Loucy (cell line): Measurements from ENCODE around the gene TRAPPC3L.

Experiments used
- H2AFZ ChIP-seq: fragments of 200-600 bp; sonication (generic); 2 replicates; pipeline ENCODE4 v1.6.0; 2016; ENCODE audit warnings: antibody characterized with exemption, mild to moderate bottlenecking, low read length, moderate library complexity
- H3F3A ChIP-seq: fragments of 200-600 bp; 2 replicates; pipeline ENCODE4 v1.6.0; 2016; ENCODE audit warnings: antibody characterized with exemption, low read depth, mild to moderate bottlenecking
- H3K27me3 ChIP-seq: fragments of 200-600 bp; sonication (generic); 2 replicates; pipeline ENCODE4 v1.6.1; 2014; ENCODE audit warnings: low read length, mild to moderate bottlenecking; ENCODE audit not compliant: insufficient read depth, poor library complexity, severe bottlenecking
- H3K36me3 ChIP-seq: fragments of 200-600 bp; sonication (generic); 2 replicates; pipeline ENCODE4 v1.6.1; 2016; ENCODE audit warnings: low read length; ENCODE audit not compliant: insufficient read depth
- H3K4me1 ChIP-seq: fragments of 200-600 bp; sonication (generic); 2 replicates; pipeline ENCODE4 v1.5.1; 2014; ENCODE audit warnings: low read length, mild to moderate bottlenecking; ENCODE audit not compliant: insufficient read depth, poor library complexity, severe bottlenecking
- H3K4me2 ChIP-seq: fragments of 200-600 bp; sonication (generic); 2 replicates; pipeline ENCODE4 v1.6.0; 2014; ENCODE audit warnings: antibody characterized with exemption, low read length, low read depth, mild to moderate bottlenecking; ENCODE audit not compliant: poor library complexity, severe bottlenecking
- H3K4me3 ChIP-seq: fragments of 200-600 bp; sonication (generic); 2 replicates; pipeline ENCODE4 v1.5.1; 2014; ENCODE audit warnings: low read length, mild to moderate bottlenecking, mixed read lengths; ENCODE audit not compliant: poor library complexity, severe bottlenecking
- H3K79me2 ChIP-seq: fragments of 200-600 bp; sonication (generic); 2 replicates; pipeline ENCODE4 v1.6.1; 2014; ENCODE audit warnings: low read length; ENCODE audit not compliant: insufficient read depth
- H3K9ac ChIP-seq: fragments of 200-600 bp; sonication (generic); 2 replicates; pipeline ENCODE4 v1.6.0; 2014; ENCODE audit warnings: mild to moderate bottlenecking, low read depth, low read length, moderate library complexity; ENCODE audit not compliant: poor library complexity, severe bottlenecking
- H3K9me2 ChIP-seq: fragments of 200-600 bp; sonication (generic); replicated peaks from 2 replicates; pipeline ENCODE4 v1.6.1; 2016; ENCODE audit warnings: low read depth, low read length, mixed read lengths
- H3K9me3 ChIP-seq: fragments of 200-600 bp; sonication (generic); 2 replicates; pipeline ENCODE4 v1.6.1; 2014; ENCODE audit warnings: mild to moderate bottlenecking, antibody characterized with exemption, low read length, low read depth; ENCODE audit not compliant: insufficient read depth
- H4K20me1 ChIP-seq: fragments of 200-600 bp; sonication (generic); 2 replicates; pipeline ENCODE4 v1.6.0; 2014; ENCODE audit warnings: antibody characterized with exemption, low read length, mild to moderate bottlenecking; ENCODE audit not compliant: insufficient read depth, poor library complexity, severe bottlenecking
- EZH2phosphoT487 ChIP-seq: fragments of 200-600 bp; IDR thresholded peaks from 2 replicates; pipeline ENCODE4 v1.6.1; 2018; ENCODE audit warnings: antibody characterized with exemption, mild to moderate bottlenecking, moderate library complexity, borderline replicate concordance
- TF ChIP-seq, protein P1 (sequence below): fragments of 200-600 bp; sonication (generic); conservative IDR thresholded peaks from 2 replicates; pipeline ENCODE4 v1.5.1; 2014; ENCODE audit warnings: mild to moderate bottlenecking, antibody characterized with exemption, low read length

The TRAPPC3L gene

DNA sequence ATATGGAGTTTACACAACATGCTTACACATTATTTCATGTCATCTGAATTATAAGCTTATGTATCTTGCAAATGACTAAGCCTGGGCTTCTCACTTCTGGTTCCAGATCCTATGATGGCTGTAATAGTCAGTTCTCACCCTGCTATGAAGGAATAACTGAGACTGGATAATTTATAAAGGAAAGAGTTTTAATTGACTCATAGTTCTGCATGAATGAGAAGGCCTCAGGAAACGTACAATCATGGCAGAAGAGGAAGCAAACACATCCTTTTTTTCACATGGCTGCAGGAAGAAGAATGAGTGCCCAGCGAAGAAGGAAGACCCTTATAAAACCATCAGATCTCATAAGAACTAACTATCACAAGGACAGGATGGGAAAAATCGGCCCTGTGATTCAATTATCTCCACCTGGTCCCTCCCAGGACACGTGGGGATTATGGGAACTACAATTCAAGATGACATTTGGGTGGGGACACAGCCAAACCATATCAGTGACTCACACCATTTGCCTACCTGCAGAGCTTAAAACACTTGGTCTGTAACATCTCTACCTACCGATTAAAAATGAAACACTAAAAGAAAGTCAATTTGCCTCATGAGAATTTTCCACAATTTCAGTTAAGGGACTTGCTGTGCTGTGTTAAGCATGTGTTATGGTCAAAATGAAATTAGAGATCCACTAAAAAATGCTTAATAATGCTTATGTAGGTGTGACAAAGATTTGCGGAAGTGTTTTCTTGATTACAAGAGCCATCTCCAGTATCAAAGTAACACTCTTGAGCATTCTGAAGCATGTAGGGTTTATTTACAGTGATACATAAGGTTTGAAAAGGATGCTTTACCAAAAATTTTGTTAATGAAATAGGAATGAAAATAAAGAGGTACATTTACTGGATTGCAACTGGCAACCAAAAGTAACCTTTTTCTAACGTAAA lies 23.6 kb upstream of the TRAPPC3L start:
- H3K9me2 ChIP-seq: no peaks in the 10 kb centered on the region
- peaks cover 19% of the 10 kb centered on the region for H4K20me1 ChIP-seq
- peak overlapping the region; percentile 81 for H3K4me2 ChIP-seq
- H3K9ac ChIP-seq: peak overlapping the region; percentile 89
- H2AFZ ChIP-seq: no peak overlapping the region
- peaks cover 34% of the 10 kb centered on the region for H3K4me1 ChIP-seq
- no peaks in the 10 kb centered on the region for H3K27me3 ChIP-seq
- peaks cover 36% of the 10 kb centered on the region for H3K79me2 ChIP-seq
- no peaks in the 10 kb centered on the region for H3F3A ChIP-seq
- H3K36me3 ChIP-seq: no peaks in the 10 kb centered on the region
- no peak overlapping the region for H3K4me3 ChIP-seq
- no peaks in the 10 kb centered on the region for H3K9me3 ChIP-seq
- TF ChIP-seq, protein P1, sequence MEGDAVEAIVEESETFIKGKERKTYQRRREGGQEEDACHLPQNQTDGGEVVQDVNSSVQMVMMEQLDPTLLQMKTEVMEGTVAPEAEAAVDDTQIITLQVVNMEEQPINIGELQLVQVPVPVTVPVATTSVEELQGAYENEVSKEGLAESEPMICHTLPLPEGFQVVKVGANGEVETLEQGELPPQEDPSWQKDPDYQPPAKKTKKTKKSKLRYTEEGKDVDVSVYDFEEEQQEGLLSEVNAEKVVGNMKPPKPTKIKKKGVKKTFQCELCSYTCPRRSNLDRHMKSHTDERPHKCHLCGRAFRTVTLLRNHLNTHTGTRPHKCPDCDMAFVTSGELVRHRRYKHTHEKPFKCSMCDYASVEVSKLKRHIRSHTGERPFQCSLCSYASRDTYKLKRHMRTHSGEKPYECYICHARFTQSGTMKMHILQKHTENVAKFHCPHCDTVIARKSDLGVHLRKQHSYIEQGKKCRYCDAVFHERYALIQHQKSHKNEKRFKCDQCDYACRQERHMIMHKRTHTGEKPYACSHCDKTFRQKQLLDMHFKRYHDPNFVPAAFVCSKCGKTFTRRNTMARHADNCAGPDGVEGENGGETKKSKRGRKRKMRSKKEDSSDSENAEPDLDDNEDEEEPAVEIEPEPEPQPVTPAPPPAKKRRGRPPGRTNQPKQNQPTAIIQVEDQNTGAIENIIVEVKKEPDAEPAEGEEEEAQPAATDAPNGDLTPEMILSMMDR: no peak
- TF ChIP-seq EZH2phosphoT487: no peak

DNA sequence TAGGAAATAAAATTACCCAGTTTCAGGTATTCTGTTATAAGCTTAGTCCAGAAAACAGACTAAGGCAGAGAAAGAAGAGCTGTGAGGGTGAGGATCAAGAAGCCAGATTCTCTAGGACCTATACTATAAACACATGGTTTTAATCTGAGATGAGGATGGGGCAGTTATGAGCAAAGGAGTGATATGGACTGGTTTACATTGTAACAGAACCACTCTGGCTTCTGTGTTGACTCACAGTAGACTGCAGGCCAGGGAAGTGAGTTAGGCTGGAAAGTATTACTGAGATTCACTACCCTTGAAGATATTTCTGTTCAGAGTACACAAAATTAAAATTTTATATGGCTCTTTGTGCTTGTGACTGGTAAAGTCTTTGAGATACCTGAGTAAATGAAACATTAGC lies 22.6 kb upstream of the TRAPPC3L start:
- H3K9me3 ChIP-seq: no peaks in the 10 kb centered on the region
- H3K4me2 ChIP-seq: no peak overlapping the region

DNA sequence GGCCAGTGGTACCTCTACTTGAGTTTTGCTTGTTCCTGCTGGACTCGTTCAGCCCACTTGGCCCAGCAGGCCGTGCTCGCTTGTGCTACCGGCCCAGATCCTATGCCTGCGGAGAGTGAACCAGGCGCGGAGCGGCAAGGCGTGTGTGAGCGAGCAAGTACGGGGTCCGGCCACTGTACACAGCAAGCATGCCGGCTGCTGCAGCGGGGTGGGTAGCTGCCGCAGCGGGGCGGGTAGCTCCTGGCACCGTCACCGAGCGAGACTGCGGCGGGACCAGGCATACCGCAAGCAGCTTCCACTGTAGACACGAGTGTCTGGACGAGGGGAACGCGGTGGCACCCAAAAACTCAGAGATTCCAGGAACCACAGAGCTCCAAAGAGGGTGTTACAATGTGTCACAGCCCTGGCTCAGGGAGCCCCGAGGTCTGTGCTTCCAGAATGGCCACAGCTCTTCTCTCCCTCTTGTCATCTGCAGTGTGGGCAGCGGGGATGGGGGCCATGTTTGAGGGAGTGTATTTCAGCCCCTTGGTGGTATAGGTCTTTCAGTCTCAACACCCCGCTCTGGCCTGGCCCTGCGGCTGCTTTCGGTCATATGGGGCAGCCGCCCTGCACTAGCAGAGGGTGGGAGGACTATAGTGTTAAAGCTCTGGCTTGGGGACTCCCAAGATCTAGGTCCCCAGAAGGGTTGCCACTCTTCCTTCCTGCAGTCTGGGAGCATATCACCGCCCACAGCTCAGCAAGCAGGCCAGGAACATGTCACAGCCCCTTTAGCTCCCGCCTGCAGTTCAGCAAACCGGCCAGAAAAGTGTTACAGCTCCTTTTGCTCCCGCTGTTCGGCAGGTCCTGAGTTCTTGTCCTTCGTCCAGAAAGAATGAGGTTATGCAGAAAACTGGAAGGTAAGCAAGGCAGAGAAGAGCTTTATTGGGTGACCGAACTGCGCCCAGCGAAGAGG lies 19.7 kb upstream of the TRAPPC3L start:
- H3K4me1 ChIP-seq: peaks cover 13% of the 10 kb centered on the region
- H3K79me2 ChIP-seq: peaks cover 4% of the 10 kb centered on the region; the same call in 1 of the 2 replicates
- no peaks in the 10 kb centered on the region for H3K9me2 ChIP-seq
- no peak overlapping the region for H3K4me3 ChIP-seq
- H2AFZ ChIP-seq: no peak overlapping the region
- H3K36me3 ChIP-seq: no peaks in the 10 kb centered on the region
- no peaks in the 10 kb centered on the region for H3F3A ChIP-seq
- no peaks in the 10 kb centered on the region for H3K27me3 ChIP-seq
- H3K4me2 ChIP-seq: no peak overlapping the region
- no peaks in the 10 kb centered on the region for H3K9me3 ChIP-seq
- TF ChIP-seq, protein P1: no peak
- TF ChIP-seq EZH2phosphoT487: no peak
- no peak overlapping the region for H3K9ac ChIP-seq
- H4K20me1 ChIP-seq: no peaks in the 10 kb centered on the region

More for the DNA sequence above, 22.6 kb upstream of the TRAPPC3L start:
- H3K4me1 ChIP-seq: peaks cover 25% of the 10 kb centered on the region
- no peak overlapping the region for H3K4me3 ChIP-seq
- H3K27me3 ChIP-seq: no peaks in the 10 kb centered on the region
- H2AFZ ChIP-seq: no peak overlapping the region
- H3F3A ChIP-seq: no peaks in the 10 kb centered on the region
- peaks cover 26% of the 10 kb centered on the region for H3K79me2 ChIP-seq
- H3K9me2 ChIP-seq: no peaks in the 10 kb centered on the region
- no peak overlapping the region for H3K9ac ChIP-seq
- TF ChIP-seq EZH2phosphoT487: no peak
- TF ChIP-seq, protein P1: no peak
- no peaks in the 10 kb centered on the region for H3K36me3 ChIP-seq
- H4K20me1 ChIP-seq: peaks cover 15% of the 10 kb centered on the region
